Measurements from ENCODE around the gene GARNL3.
A peak's percentile ranks its signal among the peaks of the same experiment; 100 is the strongest.

Gene GARNL3

GRCh38 chr9:127390248-127390545 is 125.6 kb downstream of the GARNL3 start:
- H3K36me3 ChIP-seq (ENCODE audit: control insufficient read depth, insufficient read depth, low read length), result no peaks in the 10 kb centered on the region
- H3K27me3 ChIP-seq (ENCODE audit: control insufficient read depth, insufficient read depth, low read length), result no peaks in the 10 kb centered on the region
- H3K4me1 ChIP-seq (ENCODE audit: control insufficient read depth, insufficient read depth, low read length), result peaks cover 9% of the 10 kb centered on the region
- H3K4me3 ChIP-seq (ENCODE audit: low read depth, low read length), result no peak overlapping the region
- no peak overlapping the region for H3K9ac ChIP-seq (ENCODE audit: low read length)
- no peak overlapping the region for H3K27ac ChIP-seq (ENCODE audit: low read depth, low read length)
- no peaks in the 10 kb centered on the region for H3K9me3 ChIP-seq (ENCODE audit: control insufficient read depth, insufficient read depth, low read depth, low read length)

GRCh38 chr9:127390563-127390962 is 126.0 kb downstream of the GARNL3 start:
- H3K4me3 ChIP-seq (ENCODE audit: low read depth, low read length), result no peak overlapping the region
- H3K9ac ChIP-seq (ENCODE audit: low read length), result no peak overlapping the region
- no peaks in the 10 kb centered on the region for H3K36me3 ChIP-seq (ENCODE audit: control insufficient read depth, insufficient read depth, low read length)
- peaks cover 9% of the 10 kb centered on the region for H3K4me1 ChIP-seq (ENCODE audit: control insufficient read depth, insufficient read depth, low read length)
- no peaks in the 10 kb centered on the region for H3K9me3 ChIP-seq (ENCODE audit: control insufficient read depth, insufficient read depth, low read depth, low read length)
- H3K27me3 ChIP-seq (ENCODE audit: control insufficient read depth, insufficient read depth, low read length), result peaks cover 3% of the 10 kb centered on the region; the same call in 1 of the 2 replicates
- no peak overlapping the region for H3K27ac ChIP-seq (ENCODE audit: low read depth, low read length)

GRCh38 chr9:127392166-127392565 is 127.6 kb downstream of the GARNL3 start:
- Histone ChIP-seq H3K9me3 (ENCODE audit: control insufficient read depth, insufficient read depth, low read depth, low read length) (no peaks in the 10 kb centered on the region), H3K4me3 (ENCODE audit: low read depth, low read length) (no peak overlapping the region), H3K9ac (ENCODE audit: low read length) (no peak overlapping the region), H3K36me3 (ENCODE audit: control insufficient read depth, insufficient read depth, low read length) (no peaks in the 10 kb centered on the region), H3K27me3 (ENCODE audit: control insufficient read depth, insufficient read depth, low read length) (peaks cover 9% of the 10 kb centered on the region; the same call in 1 of the 2 replicates), H3K27ac (ENCODE audit: low read depth, low read length) (no peak overlapping the region), H3K4me1 (ENCODE audit: control insufficient read depth, insufficient read depth, low read length) (peaks cover 14% of the 10 kb centered on the region)

- H3K4me1 ChIP-seq (ENCODE audit: control insufficient read depth, insufficient read depth, low read length), result peaks cover 14% of the 10 kb centered on the region
These were observed 128.4 kb downstream of the GARNL3 start for GRCh38 chr9:127392976-127393375.

GRCh38 chr9:127393645-127394044 is 129.1 kb downstream of the GARNL3 start:
- Histone ChIP-seq H3K9me3 (ENCODE audit: control insufficient read depth, insufficient read depth, low read depth, low read length) (no peaks in the 10 kb centered on the region), H3K36me3 (ENCODE audit: control insufficient read depth, insufficient read depth, low read length) (no peaks in the 10 kb centered on the region), H3K4me1 (ENCODE audit: control insufficient read depth, insufficient read depth, low read length) (peaks cover 15% of the 10 kb centered on the region), H3K27ac (ENCODE audit: low read depth, low read length) (no peak overlapping the region), H3K27me3 (ENCODE audit: control insufficient read depth, insufficient read depth, low read length) (peaks cover 9% of the 10 kb centered on the region; the same call in 1 of the 2 replicates), H3K4me3 (ENCODE audit: low read depth, low read length) (no peak overlapping the region), H3K9ac (ENCODE audit: low read length) (no peak overlapping the region)

More at GRCh38 chr9:127392976-127393375, 128.4 kb downstream of the GARNL3 start:
- Histone ChIP-seq H3K27ac (ENCODE audit: low read depth, low read length) (no peak overlapping the region), H3K36me3 (ENCODE audit: control insufficient read depth, insufficient read depth, low read length) (no peaks in the 10 kb centered on the region), H3K27me3 (ENCODE audit: control insufficient read depth, insufficient read depth, low read length) (peaks cover 9% of the 10 kb centered on the region; the same call in 1 of the 2 replicates), H3K9me3 (ENCODE audit: control insufficient read depth, insufficient read depth, low read depth, low read length) (no peaks in the 10 kb centered on the region), H3K9ac (ENCODE audit: low read length) (no peak overlapping the region), H3K4me3 (ENCODE audit: low read depth, low read length) (no peak overlapping the region)

GRCh38 chr9:127395497-127396252 is 131.1 kb downstream of the GARNL3 start:
- Histone ChIP-seq H3K4me1 (ENCODE audit: control insufficient read depth, insufficient read depth, low read length) (peaks cover 12% of the 10 kb centered on the region; the same call in 1 of the 2 replicates), H3K27ac (ENCODE audit: low read depth, low read length) (no peak overlapping the region), H3K9ac (ENCODE audit: low read length) (peak overlapping the region; percentile 24), H3K9me3 (ENCODE audit: control insufficient read depth, insufficient read depth, low read depth, low read length) (no peaks in the 10 kb centered on the region), H3K36me3 (ENCODE audit: control insufficient read depth, insufficient read depth, low read length) (0 out of 2 replicates have a peak, but pooled peaks cover 2% of the 10 kb centered on the region), H3K4me3 (ENCODE audit: low read depth, low read length) (peak overlapping the region; percentile 74), H3K27me3 (ENCODE audit: control insufficient read depth, insufficient read depth, low read length) (peaks cover 9% of the 10 kb centered on the region; the same call in 1 of the 2 replicates)

DNA sequence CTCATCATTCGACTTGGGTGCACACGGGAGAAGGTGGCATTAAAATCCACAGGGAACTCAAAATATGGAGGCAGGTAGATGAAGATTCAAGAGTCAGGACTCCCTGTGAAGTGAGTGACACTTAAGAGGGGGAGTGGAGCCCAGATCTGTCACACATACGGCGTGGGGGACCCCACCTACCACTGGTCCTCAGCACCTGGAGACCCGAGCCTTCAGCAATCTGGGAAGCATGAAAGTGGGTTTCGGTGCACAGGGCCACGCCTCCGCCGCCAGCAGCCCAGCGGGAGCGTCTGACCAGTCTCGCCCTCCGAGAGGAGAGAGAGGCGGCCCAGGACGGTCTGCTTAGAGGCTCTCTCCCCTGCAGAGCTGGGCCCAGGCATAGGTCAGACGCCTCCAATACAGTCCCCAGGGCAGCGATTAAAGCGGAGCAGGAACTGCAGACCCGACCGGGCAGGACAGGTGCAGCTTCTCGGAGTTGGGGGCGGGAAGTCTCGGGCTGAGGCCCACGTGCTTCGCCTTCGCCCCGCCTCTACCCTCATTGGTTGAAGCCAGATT is 131.8 kb downstream of the GARNL3 start:
- Histone ChIP-seq H3K9ac (ENCODE audit: low read length) (peak overlapping the region; percentile 24), H3K4me3 (ENCODE audit: low read depth, low read length) (peak overlapping the region; percentile 74), H3K27ac (ENCODE audit: low read depth, low read length) (no peak overlapping the region), H3K36me3 (ENCODE audit: control insufficient read depth, insufficient read depth, low read length) (peaks cover 3% of the 10 kb centered on the region), H3K9me3 (ENCODE audit: control insufficient read depth, insufficient read depth, low read depth, low read length) (no peaks in the 10 kb centered on the region), H3K4me1 (ENCODE audit: control insufficient read depth, insufficient read depth, low read length) (peaks cover 12% of the 10 kb centered on the region; the same call in 1 of the 2 replicates), H3K27me3 (ENCODE audit: control insufficient read depth, insufficient read depth, low read length) (peaks cover 9% of the 10 kb centered on the region; the same call in 1 of the 2 replicates)

DNA sequence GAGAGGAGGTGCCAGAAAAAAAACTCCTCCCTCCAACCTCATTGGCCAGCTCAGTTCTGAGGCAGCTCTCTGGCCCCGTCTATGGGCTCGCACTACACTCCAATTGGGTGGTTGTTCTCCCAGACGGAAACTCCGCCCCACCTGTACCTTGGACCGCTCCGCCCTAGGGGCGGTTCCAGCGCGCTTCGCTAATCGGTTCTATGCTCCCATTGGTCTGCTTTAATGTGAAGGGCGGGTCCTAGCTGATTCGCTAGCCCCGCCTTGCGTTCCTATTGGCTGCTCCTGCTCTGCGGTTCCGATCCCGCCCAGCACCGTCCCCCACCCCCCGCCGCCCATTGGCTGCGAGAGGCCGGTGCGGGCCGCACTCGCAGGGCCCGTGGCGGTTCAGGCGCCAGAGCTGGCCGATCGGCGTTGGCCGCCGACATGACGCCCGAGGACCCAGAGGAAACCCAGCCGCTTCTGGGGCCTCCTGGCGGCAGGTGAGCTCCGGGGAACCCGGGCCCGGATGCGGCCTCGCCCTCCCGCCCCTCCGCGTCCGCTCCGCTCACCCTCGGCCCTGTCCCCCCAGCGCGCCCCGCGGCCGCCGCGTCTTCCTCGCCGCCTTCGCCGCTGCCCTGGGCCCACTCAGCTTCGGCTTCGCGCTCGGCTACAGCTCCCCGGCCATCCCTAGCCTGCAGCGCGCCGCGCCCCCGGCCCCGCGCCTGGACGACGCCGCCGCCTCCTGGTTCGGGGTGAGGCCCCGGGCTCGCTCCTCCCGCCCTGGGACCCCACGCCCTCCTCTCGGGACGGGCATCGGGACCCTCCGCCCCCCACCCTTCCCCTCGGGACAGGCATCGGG is 132.5 kb downstream of the GARNL3 start, which contains the start of gene SLC2A8:
Gene SLC2A8, plus strand, starts transcription at position 362 of the 838 bp plus-strand sequence. Its CDS starts 62 bp downstream, at position 424.
- Histone ChIP-seq H3K4me1 (ENCODE audit: control insufficient read depth, insufficient read depth, low read length) (peaks cover 12% of the 10 kb centered on the region; the same call in 1 of the 2 replicates), H3K36me3 (ENCODE audit: control insufficient read depth, insufficient read depth, low read length) (peaks cover 9% of the 10 kb centered on the region), H3K27me3 (ENCODE audit: control insufficient read depth, insufficient read depth, low read length) (peaks cover 9% of the 10 kb centered on the region; the same call in 1 of the 2 replicates), H3K9me3 (ENCODE audit: control insufficient read depth, insufficient read depth, low read depth, low read length) (no peaks in the 10 kb centered on the region), H3K4me3 (ENCODE audit: low read depth, low read length) (peak within 1 kb of the TSS; percentile 85), H3K27ac (ENCODE audit: low read depth, low read length) (peak within 1 kb of the TSS; percentile 59; the same call in 1 of the 2 replicates), H3K9ac (ENCODE audit: low read length) (peak within 1 kb of the TSS; percentile 85)

DNA sequence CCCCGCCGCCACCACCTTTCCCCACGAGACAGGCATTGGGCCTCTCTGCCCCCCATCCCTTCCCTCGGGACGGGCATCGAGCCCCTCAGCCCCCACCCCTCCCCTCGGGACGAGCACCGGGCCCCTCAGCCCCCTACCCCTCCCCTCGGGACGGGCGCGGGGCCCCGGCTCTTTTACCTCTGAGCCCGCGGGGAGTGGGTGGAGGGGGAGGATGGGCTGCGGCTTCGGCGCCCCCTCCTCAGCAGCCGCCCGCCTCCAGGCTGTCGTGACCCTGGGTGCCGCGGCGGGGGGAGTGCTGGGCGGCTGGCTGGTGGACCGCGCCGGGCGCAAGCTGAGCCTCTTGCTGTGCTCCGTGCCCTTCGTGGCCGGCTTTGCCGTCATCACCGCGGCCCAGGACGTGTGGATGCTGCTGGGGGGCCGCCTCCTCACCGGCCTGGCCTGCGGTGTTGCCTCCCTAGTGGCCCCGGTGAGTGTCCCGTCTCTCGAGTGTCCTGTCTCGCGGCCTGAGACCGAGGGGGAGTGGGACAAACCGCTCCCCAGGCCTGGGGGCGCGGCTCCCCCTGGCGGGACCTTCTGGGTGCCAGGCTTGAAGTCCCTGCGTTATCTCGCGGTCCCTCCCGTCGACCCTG is 133.2 kb downstream of the GARNL3 start:
- H3K27me3 ChIP-seq (ENCODE audit: control insufficient read depth, insufficient read depth, low read length), result peaks cover 9% of the 10 kb centered on the region; the same call in 1 of the 2 replicates
- no peaks in the 10 kb centered on the region for H3K9me3 ChIP-seq (ENCODE audit: control insufficient read depth, insufficient read depth, low read depth, low read length)
- H3K27ac ChIP-seq (ENCODE audit: low read depth, low read length), result peak overlapping the region; percentile 59; the same call in 1 of the 2 replicates

GRCh38 chr9:127398275-127398647 is 133.7 kb downstream of the GARNL3 start:
- Histone ChIP-seq H3K4me3 (ENCODE audit: low read depth, low read length) (peak overlapping the region; percentile 85), H3K36me3 (ENCODE audit: control insufficient read depth, insufficient read depth, low read length) (peaks cover 13% of the 10 kb centered on the region), H3K27ac (ENCODE audit: low read depth, low read length) (no peak overlapping the region), H3K9ac (ENCODE audit: low read length) (peak overlapping the region; percentile 65), H3K27me3 (ENCODE audit: control insufficient read depth, insufficient read depth, low read length) (peaks cover 9% of the 10 kb centered on the region; the same call in 1 of the 2 replicates), H3K4me1 (ENCODE audit: control insufficient read depth, insufficient read depth, low read length) (peaks cover 9% of the 10 kb centered on the region; the same call in 1 of the 2 replicates), H3K9me3 (ENCODE audit: control insufficient read depth, insufficient read depth, low read depth, low read length) (no peaks in the 10 kb centered on the region)

More for the DNA sequence above, 133.2 kb downstream of the GARNL3 start:
- Histone ChIP-seq H3K4me3 (ENCODE audit: low read depth, low read length) (peak overlapping the region; percentile 85), H3K9ac (ENCODE audit: low read length) (peak overlapping the region; percentile 85), H3K4me1 (ENCODE audit: control insufficient read depth, insufficient read depth, low read length) (peaks cover 9% of the 10 kb centered on the region; the same call in 1 of the 2 replicates), H3K36me3 (ENCODE audit: control insufficient read depth, insufficient read depth, low read length) (peaks cover 12% of the 10 kb centered on the region)

Measured in HUES6 (cell line).